Natural killer cell (primary cell): ENCODE measurements around the gene ASTN2. TPM values are rescaled to one million over a fixed set of nuclear protein-coding genes. Genes with fewer than 3 reads are reported as not detected.

Experiments
- ATAC-seq, 3 donors: fragments of 150-1000 bp in 2 of 3; fragments of 200-7000 bp in 1 of 3; cut with Tn5 transposase; 1 replicate in 1 of 3; 2 replicates in 2 of 3; pipeline ENCODE4 v1.10.0; 2021; ENCODE audit warnings: mild to moderate bottlenecking in 2 of 3, moderate library complexity in 2 of 3
- DNase-seq, 2 donors: peaks; one replicate each; pipeline versions ENCODE4 v3.0.0 to v3.0.0-alpha.2; 2013 to 2021; ENCODE audit warnings: mixed read lengths in 1 of 2
- H3K27ac ChIP-seq: one replicate; pipeline ENCODE4 v1.5.1; 2013; ENCODE audit warnings: mild to moderate bottlenecking, low read length
- H3K27me3 ChIP-seq: one replicate; pipeline ENCODE4 v1.6.1; 2013; ENCODE audit warnings: low read length; ENCODE audit not compliant: control insufficient read depth, insufficient read depth
- H3K36me3 ChIP-seq: one replicate; pipeline ENCODE4 v1.6.1; 2013; ENCODE audit warnings: low read length; ENCODE audit not compliant: control insufficient read depth, insufficient read depth
- H3K4me1 ChIP-seq: one replicate; pipeline ENCODE4 v1.6.1; 2013; ENCODE audit warnings: low read length; ENCODE audit not compliant: control insufficient read depth, insufficient read depth
- H3K4me3 ChIP-seq: one replicate; pipeline ENCODE4 v1.5.1; 2013; ENCODE audit warnings: low read length
- H3K9me3 ChIP-seq: one replicate; pipeline ENCODE4 v1.6.1; 2013; ENCODE audit warnings: low read length; ENCODE audit not compliant: control insufficient read depth, insufficient read depth
- H3K27ac Mint-ChIP-seq, 2 donors: one replicate each; pipeline ENCODE4 v1.8.0; 2022; ENCODE audit warnings: mild to moderate bottlenecking in 2 of 2, mixed read lengths in 2 of 2, moderate library complexity in 1 of 2
- H3K27me3 Mint-ChIP-seq, 2 donors: one replicate each; pipeline ENCODE4 v1.8.0; 2022; ENCODE audit warnings: low read depth in 2 of 2, mixed read lengths in 2 of 2
- H3K36me3 Mint-ChIP-seq: one replicate; pipeline ENCODE4 v1.8.0; 2022; ENCODE audit warnings: mixed read lengths
- H3K4me1 Mint-ChIP-seq, 2 donors: one replicate each; pipeline ENCODE4 v1.8.0; 2022; ENCODE audit warnings: mixed read lengths in 2 of 2
- H3K4me3 Mint-ChIP-seq: one replicate; pipeline ENCODE4 v1.8.0; 2022; ENCODE audit warnings: mild to moderate bottlenecking, moderate library complexity, mixed read lengths
- H3K9me3 Mint-ChIP-seq, 2 donors: one replicate each; pipeline ENCODE4 v1.8.0; 2022; ENCODE audit warnings: mixed read lengths in 2 of 2
- CTCF ChIP-seq: fragments of 200-600 bp; IDR thresholded peaks from one replicate; pipeline ENCODE4 v1.8.0; 2022; ENCODE audit warnings: antibody characterized with exemption
- WGBS: methylation state at CpG from one replicate; pipeline ENCODE4 v1.1.7; 2013; ENCODE audit warnings: missing lambda C conversion rate; ENCODE audit not compliant: insufficient coverage; 5-methylcytosine and 5-hydroxymethylcytosine counted together
- intact Hi-C: fragments of 100-400 bp; cut with micrococcal nuclease; formaldehyde crosslinking; loops from one replicate; pipeline ENCODE4 v1.14.2; 2022
- total RNA-seq, 4 donors: library from RNA; stranded (reverse); fragments of 120-200 nt in 1 of 4; gene quantifications; one replicate each; pipeline versions ENCODE4 v1.2.3 to v1.2.4, GENCODE V29; 2013 to 2022

The ASTN2 gene
- total RNA-seq, 3 donors from 2014 or later (not counting 1 experiment from before 2014, with no cell fraction given), result 3.0 to 3.5 (median 3.2) TPM

GRCh38 chr9:116647515-116647809, 767.4 kb downstream of the ASTN2 start:
- intact Hi-C loops, result no loop called here
- WGBS, result 98% methylated on average over 3 of the region's 4 CpGs

GRCh38 chr9:116646661-116647514, 768.0 kb downstream of the ASTN2 start:
- intact Hi-C loops, result no loop called here
- no peaks in the 10 kb centered on the region for H3K36me3 ChIP-seq
- peak in 1 of 2 donors; percentile 4 for DNase-seq
- no peaks in the 10 kb centered on the region for H3K27me3 Mint-ChIP-seq
- no peak overlapping the region for H3K27ac Mint-ChIP-seq
- H3K4me3 Mint-ChIP-seq, result no peak overlapping the region
- no peak overlapping the region for H3K4me3 ChIP-seq
- no peaks in the 10 kb centered on the region for H3K36me3 Mint-ChIP-seq
- no peak overlapping the region for H3K27ac ChIP-seq
- TF ChIP-seq CTCF, result no peak
- H3K27me3 ChIP-seq, result no peaks in the 10 kb centered on the region
- ATAC-seq, result no peak
- H3K4me1 ChIP-seq, result no peaks in the 10 kb centered on the region
- 84% methylated on average over 5 of the region's 5 CpGs for WGBS
- H3K9me3 ChIP-seq, result no peaks in the 10 kb centered on the region
- no peaks in the 10 kb centered on the region for H3K4me1 Mint-ChIP-seq
- no peaks in the 10 kb centered on the region for H3K9me3 Mint-ChIP-seq

More at GRCh38 chr9:116647515-116647809, 767.4 kb downstream of the ASTN2 start:
- Mint-ChIP-seq H3K9me3 (no peaks in the 10 kb centered on the region), H3K4me1 (no peaks in the 10 kb centered on the region), H3K36me3 (no peaks in the 10 kb centered on the region), H3K27ac (no peak overlapping the region), H3K27me3 (no peaks in the 10 kb centered on the region), H3K4me3 (no peak overlapping the region)
- H3K27ac ChIP-seq, result no peak overlapping the region
- H3K36me3 ChIP-seq, result no peaks in the 10 kb centered on the region
- H3K27me3 ChIP-seq, result no peaks in the 10 kb centered on the region
- no peak overlapping the region for H3K4me3 ChIP-seq
- H3K4me1 ChIP-seq, result no peaks in the 10 kb centered on the region
- ATAC-seq (no peak), DNase-seq (no peak)
- no peaks in the 10 kb centered on the region for H3K9me3 ChIP-seq
- TF ChIP-seq CTCF, result no peak

GRCh38 chr9:116644091-116644688, 770.7 kb downstream of the ASTN2 start:
- no peak overlapping the region for H3K4me3 ChIP-seq
- Mint-ChIP-seq H3K4me1 (no peaks in the 10 kb centered on the region), H3K27me3 (peaks cover 0 to 6% of the 10 kb centered on the region in 2 donors), H3K9me3 (no peaks in the 10 kb centered on the region), H3K36me3 (no peaks in the 10 kb centered on the region), H3K4me3 (no peak overlapping the region), H3K27ac (no peak overlapping the region)
- H3K9me3 ChIP-seq, result no peaks in the 10 kb centered on the region
- DNase-seq, result no peak
- ATAC-seq, result no peak
- no peak overlapping the region for H3K27ac ChIP-seq
- H3K27me3 ChIP-seq, result no peaks in the 10 kb centered on the region
- H3K36me3 ChIP-seq, result no peaks in the 10 kb centered on the region
- WGBS, result 76% methylated on average over 2 of the region's 2 CpGs
- no peak for TF ChIP-seq CTCF
- intact Hi-C loops, result no loop called here
- no peaks in the 10 kb centered on the region for H3K4me1 ChIP-seq
